Bronchial epithelial cell (primary cell): ENCODE results near the gene RHBDD3. TPM values are rescaled to one million over a fixed set of nuclear protein-coding genes. Genes with fewer than 3 reads are reported as not detected.

Experiments
- DNase-seq: peaks from one replicate; pipeline ENCODE4 v3.0.0-alpha.2; 2010; ENCODE audit warnings: low read depth
- FAIRE-seq: peaks from 2 replicates; lab custom pipeline; 2011; peaks lifted over from hg19 to GRCh38; lab: Jason Lieb, UNC
- H3K27me3 ChIP-seq: 2 replicates; pipeline ENCODE4 v1.5.1; 2011; ENCODE audit warnings: low read length; ENCODE audit not compliant: control insufficient read depth, insufficient read depth
- H3K36me3 ChIP-seq: 2 replicates; pipeline ENCODE4 v1.5.1; 2011; ENCODE audit warnings: low read length; ENCODE audit not compliant: control insufficient read depth, insufficient read depth
- H3K4me3 ChIP-seq: 2 replicates; pipeline ENCODE4 v1.5.1; 2011; ENCODE audit warnings: mild to moderate bottlenecking, low read depth, low read length, control low read depth
- total RNA-seq: library from RNA; depleted of rRNA; stranded (reverse); fragments of >200 nt; gene quantifications from 2 replicates; pipeline ENCODE4 v1.2.1, GENCODE V29; 2014
- TF ChIP-seq, protein P1 (sequence below): IDR thresholded peaks from 2 replicates; pipeline ENCODE4 v1.5.1; 2011; ENCODE audit warnings: mild to moderate bottlenecking, moderate library complexity, low read length, control low read depth, inconsistent platforms; ENCODE audit not compliant: insufficient read depth, severe bottlenecking

Gene RHBDD3
- total RNA-seq, 1 donor from 2014 or later, result 21.6 TPM

- Histone ChIP-seq H3K4me3 (no peak overlapping the region), H3K36me3 (no peaks in the 10 kb centered on the region), H3K27me3 (peaks cover 14% of the 10 kb centered on the region)
- DNase-seq, result no peak
- no peak for FAIRE-seq
- TF ChIP-seq, protein P1, sequence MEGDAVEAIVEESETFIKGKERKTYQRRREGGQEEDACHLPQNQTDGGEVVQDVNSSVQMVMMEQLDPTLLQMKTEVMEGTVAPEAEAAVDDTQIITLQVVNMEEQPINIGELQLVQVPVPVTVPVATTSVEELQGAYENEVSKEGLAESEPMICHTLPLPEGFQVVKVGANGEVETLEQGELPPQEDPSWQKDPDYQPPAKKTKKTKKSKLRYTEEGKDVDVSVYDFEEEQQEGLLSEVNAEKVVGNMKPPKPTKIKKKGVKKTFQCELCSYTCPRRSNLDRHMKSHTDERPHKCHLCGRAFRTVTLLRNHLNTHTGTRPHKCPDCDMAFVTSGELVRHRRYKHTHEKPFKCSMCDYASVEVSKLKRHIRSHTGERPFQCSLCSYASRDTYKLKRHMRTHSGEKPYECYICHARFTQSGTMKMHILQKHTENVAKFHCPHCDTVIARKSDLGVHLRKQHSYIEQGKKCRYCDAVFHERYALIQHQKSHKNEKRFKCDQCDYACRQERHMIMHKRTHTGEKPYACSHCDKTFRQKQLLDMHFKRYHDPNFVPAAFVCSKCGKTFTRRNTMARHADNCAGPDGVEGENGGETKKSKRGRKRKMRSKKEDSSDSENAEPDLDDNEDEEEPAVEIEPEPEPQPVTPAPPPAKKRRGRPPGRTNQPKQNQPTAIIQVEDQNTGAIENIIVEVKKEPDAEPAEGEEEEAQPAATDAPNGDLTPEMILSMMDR, result no peak
These were observed 56.3 kb downstream of the RHBDD3 start for GRCh38 chr22:29211466-29211865.

DNA sequence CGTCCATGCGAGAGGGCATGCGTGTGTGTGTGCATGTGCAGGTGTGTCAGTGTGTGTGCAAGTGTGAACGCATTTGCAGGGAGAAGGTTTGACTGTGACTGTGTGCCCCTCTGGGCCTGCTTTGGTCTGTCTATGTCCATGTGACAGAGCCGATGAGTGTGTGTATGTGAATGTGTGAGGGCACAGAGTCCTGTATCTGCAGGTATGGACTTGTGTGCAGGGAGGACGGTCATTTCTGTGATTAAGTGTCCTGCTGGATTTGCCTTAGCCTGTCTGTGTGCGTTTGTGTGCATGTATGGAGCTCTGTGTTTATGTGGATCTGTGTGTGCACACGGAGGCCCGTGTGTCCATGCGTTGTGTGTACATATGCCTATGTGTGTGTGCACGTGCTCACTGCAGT, 56.7 kb downstream of the RHBDD3 start:
- Histone ChIP-seq H3K4me3 (no peak overlapping the region), H3K27me3 (peaks cover 17% of the 10 kb centered on the region), H3K36me3 (no peaks in the 10 kb centered on the region)
- FAIRE-seq (peak; percentile 96), DNase-seq (peak; percentile 83)
- TF ChIP-seq, protein P1, result no peak

Other genes with a start within 250 kb of the RHBDD3 start
- not detected in 2 replicates for gene C22orf31, start 206.2 kb downstream of the RHBDD3 start, total RNA-seq
- 5.8 and 15.9 TPM in 2 replicates for gene KREMEN1, start 194.9 kb downstream of the RHBDD3 start, total RNA-seq
- gene EMID1, start 62.1 kb downstream of the RHBDD3 start, total RNA-seq, result not detected in 2 replicates
- gene EWSR1, start 287 bp upstream of the RHBDD3 start, total RNA-seq, result 87.1 and 163 TPM in 2 replicates
- 4.1 and 5.3 TPM in 2 replicates for gene GAS2L1, start 38.7 kb upstream of the RHBDD3 start, total RNA-seq
- not detected in 2 replicates for gene RASL10A, start 47.7 kb upstream of the RHBDD3 start, total RNA-seq
- 44.8 and 55.6 TPM in 2 replicates for gene AP1B1, start 120.6 kb upstream of the RHBDD3 start, total RNA-seq
- gene RFPL1, start 170.6 kb upstream of the RHBDD3 start, total RNA-seq, result not detected in 2 replicates
- under 0.01 and 0.13 TPM in 2 replicates for gene NEFH, start 212.2 kb upstream of the RHBDD3 start, total RNA-seq